ENCODE measurements around the gene PPP5C. TPM values are rescaled to one million over a fixed set of nuclear protein-coding genes. Genes with fewer than 3 reads are reported as not detected.

Gene PPP5C
- polyA plus RNA-seq, 1 donor from 2014 or later = 99.3 TPM

GRCh38 chr19:46383846-46384245 lies 37.0 kb downstream of the PPP5C start:
- Histone ChIP-seq H3K27ac (ENCODE audit: low read length) (no peak overlapping the region), H3K36me3 (ENCODE audit: insufficient read depth, low read length) (peaks cover 3% of the 10 kb centered on the region), H2AFZ (ENCODE audit: low read depth, low read length) (no peak overlapping the region), H3K27me3 (ENCODE audit: insufficient read depth, low read depth, low read length) (no peaks in the 10 kb centered on the region), H3K9me3 (ENCODE audit: low read length) (no peaks in the 10 kb centered on the region), H4K20me1 (ENCODE audit: insufficient read depth) (no peaks in the 10 kb centered on the region), H3K4me3 (ENCODE audit: low read length) (no peak overlapping the region), H3F3A (ENCODE audit: insufficient read depth, low read length, poor library complexity, severe bottlenecking) (no peaks in the 10 kb centered on the region), H3K9ac (ENCODE audit: low read length) (no peak overlapping the region), H3K79me2 (replicated peaks; ENCODE audit: insufficient read depth, low read length) (peaks cover 3% of the 10 kb centered on the region), H3K9me2 (ENCODE audit: insufficient read depth, low read length) (no peaks in the 10 kb centered on the region), H3K4me2 (ENCODE audit: low read length) (no peak overlapping the region)
- TF ChIP-seq EP300 (conservative IDR thresholded peaks at IDR 0.05; ENCODE audit: poor library complexity, severe bottlenecking) = no peak
- TF ChIP-seq RAD21 (conservative IDR thresholded peaks at IDR 0.05) = no peak
- TF ChIP-seq TAF1 (IDR thresholded peaks at IDR 0.05; ENCODE audit: low read depth) = no peak
- TF ChIP-seq EZH2 (IDR thresholded peaks at IDR 0.05; ENCODE audit: borderline replicate concordance, insufficient read depth, low read length, poor library complexity, severe bottlenecking) = no peak
- no peak for TF ChIP-seq POLR2AphosphoS5 (IDR thresholded peaks at IDR 0.05)
- TF ChIP-seq REST (IDR thresholded peaks at IDR 0.05; ENCODE audit: borderline replicate concordance) = no peak
- no peak for TF ChIP-seq CTCF (IDR thresholded peaks at IDR 0.05; ENCODE audit: poor library complexity, severe bottlenecking)
- TF ChIP-seq SMC3 (conservative IDR thresholded peaks at IDR 0.05; ENCODE audit: poor library complexity) = no peak
- TF ChIP-seq MXI1 (conservative IDR thresholded peaks at IDR 0.05; ENCODE audit: poor library complexity, severe bottlenecking) = no peak

GRCh38 chr19:46384396-46384795 lies 37.5 kb downstream of the PPP5C start:
- TF ChIP-seq POLR2AphosphoS5 (IDR thresholded peaks at IDR 0.05) = no peak
- no peak for TF ChIP-seq CTCF (IDR thresholded peaks at IDR 0.05; ENCODE audit: poor library complexity, severe bottlenecking)
- TF ChIP-seq TAF1 (IDR thresholded peaks at IDR 0.05; ENCODE audit: low read depth) = no peak
- H3K27me3 ChIP-seq (ENCODE audit: insufficient read depth, low read depth, low read length) = no peaks in the 10 kb centered on the region
- peaks cover 3% of the 10 kb centered on the region for H3K36me3 ChIP-seq (ENCODE audit: insufficient read depth, low read length)
- H3K27ac ChIP-seq (ENCODE audit: low read length) = no peak overlapping the region
- H3K4me2 ChIP-seq (ENCODE audit: low read length) = no peak overlapping the region
- H3K9me3 ChIP-seq (ENCODE audit: low read length) = no peaks in the 10 kb centered on the region
- H3F3A ChIP-seq (ENCODE audit: insufficient read depth, low read length, poor library complexity, severe bottlenecking) = no peaks in the 10 kb centered on the region
- H3K9me2 ChIP-seq (ENCODE audit: insufficient read depth, low read length) = no peaks in the 10 kb centered on the region
- H3K9ac ChIP-seq (ENCODE audit: low read length) = no peak overlapping the region
- no peak overlapping the region for H2AFZ ChIP-seq (ENCODE audit: low read depth, low read length)
- no peaks in the 10 kb centered on the region for H4K20me1 ChIP-seq (ENCODE audit: insufficient read depth)
- H3K79me2 ChIP-seq (replicated peaks; ENCODE audit: insufficient read depth, low read length) = peaks cover 3% of the 10 kb centered on the region
- no peak overlapping the region for H3K4me3 ChIP-seq (ENCODE audit: low read length)
